HS-27A (cell line): ENCODE measurements around the gene ADAMTS4.

ENCODE experiments used
- DNase-seq: peaks from one replicate; pipeline ENCODE4 v3.0.0-alpha.2; 2012; ENCODE audit warnings: low read depth, missing footprints

The ADAMTS4 gene

GRCh38 chr1:161196521-161197451, 2.1 kb downstream of the ADAMTS4 start:
- DNase-seq = no peak

- no peak for DNase-seq
Observed at GRCh38 chr1:161196111-161196510, 2.7 kb downstream of the ADAMTS4 start.

- no peak for DNase-seq
Observed at GRCh38 chr1:161195171-161195570, 3.7 kb downstream of the ADAMTS4 start.

- no peak for DNase-seq
Observed at GRCh38 chr1:161193561-161194235, 5.2 kb downstream of the ADAMTS4 start.

- no peak for DNase-seq
Observed at GRCh38 chr1:161192476-161193465, 6.1 kb downstream of the ADAMTS4 start.

- DNase-seq = no peak
Observed at GRCh38 chr1:161191971-161192370, 6.9 kb downstream of the ADAMTS4 start.

- DNase-seq = no peak
Observed at GRCh38 chr1:161190962-161191521, 7.8 kb downstream of the ADAMTS4 start.

- DNase-seq = no peak
Observed at GRCh38 chr1:161189036-161189435, 9.8 kb downstream of the ADAMTS4 start.

GRCh38 chr1:161188381-161188780, 10.5 kb downstream of the ADAMTS4 start:
- no peak for DNase-seq

GRCh38 chr1:161187311-161187710, 11.5 kb downstream of the ADAMTS4 start:
- no peak for DNase-seq

- no peak for DNase-seq
Observed at GRCh38 chr1:161185732-161186311, 13.0 kb downstream of the ADAMTS4 start.

- DNase-seq = no peak
Observed at GRCh38 chr1:161185282-161185682, 13.6 kb downstream of the ADAMTS4 start.

GRCh38 chr1:161182214-161182613, 16.6 kb downstream of the ADAMTS4 start:
- no peak for DNase-seq

GRCh38 chr1:161180639-161181038, 18.2 kb downstream of the ADAMTS4 start:
- no peak for DNase-seq

GRCh38 chr1:161179698-161180097, 19.2 kb downstream of the ADAMTS4 start:
- DNase-seq = no peak

GRCh38 chr1:161177936-161178244, 21.0 kb downstream of the ADAMTS4 start:
- no peak for DNase-seq

- no peak for DNase-seq
Observed at GRCh38 chr1:161177112-161177935, 21.5 kb downstream of the ADAMTS4 start, which contains the start of gene B4GALT3. Gene B4GALT3 (minus strand): TSS chr1:161177507. CDS start chr1:161176060, 1,447 bp downstream.

- no peak for DNase-seq
Observed at GRCh38 chr1:161176468-161177111, 22.3 kb downstream of the ADAMTS4 start.

GRCh38 chr1:161175771-161176453, 22.9 kb downstream of the ADAMTS4 start:
- no peak for DNase-seq
